Measurements from ENCODE around the gene UBE2U. TPM values are rescaled to one million over a fixed set of nuclear protein-coding genes. Genes with fewer than 3 reads are reported as not detected.

Gene UBE2U
- total and polyA plus RNA-seq, 10 of the 15 experiments (the other 5 are each of a cell fraction or from before 2014, with no cell fraction given) = not detected

GRCh38 chr1:64175639-64176038 is 27.8 kb upstream of the UBE2U start (continued):
- TF ChIP-seq POLR2AphosphoS2 (IDR thresholded peaks at IDR 0.05; ENCODE audit: low read depth, low read length) (no peak), CREB1 (IDR thresholded peaks at IDR 0.05; ENCODE audit: low read depth) (no peak), HDGF (IDR thresholded peaks at IDR 0.05) (no peak)

- H4K20me1 ChIP-seq (ENCODE audit: control insufficient read depth, insufficient read depth) = no peaks in the 10 kb centered on the region
- no peaks in the 10 kb centered on the region for H3K36me3 ChIP-seq (ENCODE audit: control insufficient read depth in 2 of 2, insufficient read depth in 2 of 2, low read length in 1 of 2)
- H3K79me2 ChIP-seq (ENCODE audit: control insufficient read depth, insufficient read depth, low read length) = no peaks in the 10 kb centered on the region
- H3K4me3 ChIP-seq = no peak overlapping the region
- no peak for DNase-seq (ENCODE audit: low read depth, low spot score)
- in situ Hi-C loops (cut with MboI) = no loop called here
- ChIA-PET RAD21 (ENCODE audit: unreplicated experiment) (no interaction called here), CTCF (interaction anchor here (1.5 kb wide), 1 partner anchor 39 kb away, joined by 3 read pairs; no protein-coding TSS in a partner anchor), POLR2A (no interaction called here), SMC1A (ENCODE audit: uncharacterized antibody, unreplicated experiment) (no interaction called here)
- no peak overlapping the region for H3K27ac ChIP-seq (ENCODE audit: control insufficient read depth, insufficient read depth)
- H3K9ac ChIP-seq (ENCODE audit: control insufficient read depth, insufficient read depth, low read length) = no peak overlapping the region
- H3K4me1 ChIP-seq (ENCODE audit: control insufficient read depth, insufficient read depth, low read length) = peaks cover 9% of the 10 kb centered on the region
- WGBS (ENCODE audit: insufficient coverage, insufficient replicate concordance, low lambda C conversion rate, missing lambda C conversion rate) = 43% methylated on average over 3 of the region's 3 CpGs
- no TSS peak for BruUV-seq (replicated peaks)
- H2AFZ ChIP-seq (ENCODE audit: control insufficient read depth, low read depth, low read length) = no peak overlapping the region
- H3K4me2 ChIP-seq (ENCODE audit: control insufficient read depth, insufficient read depth) = no peak overlapping the region
- no peak for FAIRE-seq
- intact Hi-C loops (cut with micrococcal nuclease; ENCODE audit: unreplicated experiment) = no loop called here
- H3K27me3 ChIP-seq (replicated peaks in 1 of 2; ENCODE audit: control insufficient read depth in 2 of 2, insufficient read depth in 2 of 2, low read length in 1 of 2) = no peaks in the 10 kb centered on the region
- ATAC-seq = no peak
- no peaks in the 10 kb centered on the region for H3K9me3 ChIP-seq (replicated peaks; ENCODE audit: control insufficient read depth, insufficient read depth, low read length)
- TF ChIP-seq STAT1 (conservative IDR thresholded peaks at IDR 0.05) (no peak), BHLHE40 (IDR thresholded peaks at IDR 0.05; ENCODE audit: borderline replicate concordance in 1 of 2, low read depth in 2 of 2, low read length in 1 of 2) (no peak), EGR1 (IDR thresholded peaks at IDR 0.05; ENCODE audit: borderline replicate concordance in 1 of 2, low read depth in 2 of 2, low read length in 2 of 2) (no peak)
These were observed 26.8 kb upstream of the UBE2U start for GRCh38 chr1:64176659-64177058.

DNA sequence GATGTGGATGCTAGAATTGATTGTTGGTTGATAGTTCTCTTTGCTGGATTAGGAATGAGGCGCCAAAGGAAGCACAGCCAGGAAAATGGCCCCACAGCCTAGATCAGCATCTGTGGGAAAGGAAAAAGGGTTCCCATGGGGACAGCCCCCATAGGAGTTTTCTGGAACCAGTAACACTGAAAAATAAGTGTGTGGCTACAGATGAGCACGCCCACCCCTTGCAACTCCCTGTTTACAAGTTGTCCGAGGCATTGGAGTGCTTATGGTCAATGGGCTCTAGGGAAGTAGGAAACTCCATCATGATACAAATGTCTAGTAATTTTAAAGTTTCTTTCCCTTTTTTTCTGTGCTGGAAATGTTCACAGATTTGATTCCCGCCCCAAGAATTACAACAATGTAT is 23.8 kb upstream of the UBE2U start:
- POLR2A ChIA-PET = no interaction called here
- SMC1A ChIA-PET (ENCODE audit: uncharacterized antibody, unreplicated experiment) = no interaction called here
- H3K4me2 ChIP-seq (ENCODE audit: control insufficient read depth, insufficient read depth) = no peak overlapping the region
- FAIRE-seq (no peak), ATAC-seq (no peak), DNase-seq (ENCODE audit: low read depth, low spot score) (no peak)
- RAD21 ChIA-PET (ENCODE audit: unreplicated experiment) = no interaction called here
- 43% methylated on average over 4 of the region's 4 CpGs for WGBS (ENCODE audit: insufficient coverage, insufficient replicate concordance, low lambda C conversion rate, missing lambda C conversion rate)
- no peaks in the 10 kb centered on the region for H3K9me3 ChIP-seq (replicated peaks; ENCODE audit: control insufficient read depth, insufficient read depth, low read length)
- H2AFZ ChIP-seq (ENCODE audit: control insufficient read depth, low read depth, low read length) = no peak overlapping the region
- H3K27ac ChIP-seq (ENCODE audit: control insufficient read depth, insufficient read depth) = no peak overlapping the region
- no peaks in the 10 kb centered on the region for H3K4me1 ChIP-seq (ENCODE audit: control insufficient read depth, insufficient read depth, low read length)
- H3K4me3 ChIP-seq = no peak overlapping the region
- in situ Hi-C loops (cut with MboI) = no loop called here
- CTCF ChIA-PET = no interaction called here
- BruUV-seq (replicated peaks) = no TSS peak
- H3K27me3 ChIP-seq (replicated peaks in 1 of 2; ENCODE audit: control insufficient read depth in 2 of 2, insufficient read depth in 2 of 2, low read length in 1 of 2) = no peaks in the 10 kb centered on the region
- intact Hi-C loops (cut with micrococcal nuclease; ENCODE audit: unreplicated experiment) = no loop called here
- no peaks in the 10 kb centered on the region for H3K79me2 ChIP-seq (ENCODE audit: control insufficient read depth, insufficient read depth, low read length)
- H4K20me1 ChIP-seq (ENCODE audit: control insufficient read depth, insufficient read depth) = no peaks in the 10 kb centered on the region
- no peak overlapping the region for H3K9ac ChIP-seq (ENCODE audit: control insufficient read depth, insufficient read depth, low read length)
- H3K36me3 ChIP-seq (ENCODE audit: control insufficient read depth in 2 of 2, insufficient read depth in 2 of 2, low read length in 1 of 2) = no peaks in the 10 kb centered on the region
- TF ChIP-seq CBX5 (IDR thresholded peaks at IDR 0.05; ENCODE audit: low read depth) (no peak), SIN3A (IDR thresholded peaks at IDR 0.05; ENCODE audit: low read depth, low read length) (no peak), TCF3 (IDR thresholded peaks at IDR 0.05; ENCODE audit: borderline replicate concordance, insufficient read depth, low read depth, low read length) (no peak), ZNF217 (IDR thresholded peaks at IDR 0.05) (no peak), TCF12 (IDR thresholded peaks at IDR 0.05; ENCODE audit: low read depth, low read length) (no peak), RB1 (IDR thresholded peaks at IDR 0.05; ENCODE audit: borderline replicate concordance) (no peak), IKZF2 (IDR thresholded peaks at IDR 0.05) (no peak), SRF (IDR thresholded peaks at IDR 0.05; ENCODE audit: low read depth in 2 of 2, low read length in 2 of 2) (no peak)
- TF ChIP-seq, protein P1, sequence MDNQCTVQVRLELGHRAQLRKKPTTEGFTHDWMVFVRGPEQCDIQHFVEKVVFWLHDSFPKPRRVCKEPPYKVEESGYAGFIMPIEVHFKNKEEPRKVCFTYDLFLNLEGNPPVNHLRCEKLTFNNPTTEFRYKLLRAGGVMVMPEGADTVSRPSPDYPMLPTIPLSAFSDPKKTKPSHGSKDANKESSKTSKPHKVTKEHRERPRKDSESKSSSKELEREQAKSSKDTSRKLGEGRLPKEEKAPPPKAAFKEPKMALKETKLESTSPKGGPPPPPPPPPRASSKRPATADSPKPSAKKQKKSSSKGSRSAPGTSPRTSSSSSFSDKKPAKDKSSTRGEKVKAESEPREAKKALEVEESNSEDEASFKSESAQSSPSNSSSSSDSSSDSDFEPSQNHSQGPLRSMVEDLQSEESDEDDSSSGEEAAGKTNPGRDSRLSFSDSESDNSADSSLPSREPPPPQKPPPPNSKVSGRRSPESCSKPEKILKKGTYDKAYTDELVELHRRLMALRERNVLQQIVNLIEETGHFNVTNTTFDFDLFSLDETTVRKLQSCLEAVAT (IDR thresholded peaks at IDR 0.05) = no peak

All from GM12878 (cell line).